HepG2 (cell line): ENCODE measurements around the gene ACSF3. TPM values are rescaled to one million over a fixed set of nuclear protein-coding genes. Genes with fewer than 3 reads are reported as not detected.

Experiments
- ARNTL ChIP-seq: sonication (generic); formaldehyde crosslinking; IDR thresholded peaks from 2 replicates; pipeline ENCODE4 v1.4.0; 2020; ENCODE audit warnings: mild to moderate bottlenecking, missing genetic modification reagents
- ATF7 ChIP-seq, 2 experiments: fragments of 450-650 bp in 1 of 2; sonication (generic) in 1 of 2; formaldehyde crosslinking in 1 of 2; IDR thresholded peaks; 2 replicates each; pipeline versions ENCODE4 v1.4.0 to v1.6.1; 2016 to 2020; ENCODE audit warnings: antibody characterized with exemption in 1 of 2, mild to moderate bottlenecking in 1 of 2, missing genetic modification reagents in 1 of 2
- FOSL1 ChIP-seq: sonication (generic); formaldehyde crosslinking; IDR thresholded peaks from 2 replicates; pipeline ENCODE4 v1.9.0; 2021; ENCODE audit warnings: missing genetic modification reagents, borderline replicate concordance
- HNRNPH1 ChIP-seq: fragments of 200-400 bp; formaldehyde crosslinking; optimal IDR thresholded peaks from 2 replicates; pipeline ENCODE3; 2017; ENCODE audit warnings: mild to moderate bottlenecking, low read depth, low read length
- HNRNPLL ChIP-seq: fragments of 200-400 bp; formaldehyde crosslinking; IDR thresholded peaks from 2 replicates; pipeline ENCODE4 v1.6.1; 2017; ENCODE audit warnings: mild to moderate bottlenecking, low read depth, low read length; ENCODE audit not compliant: poor library complexity, severe bottlenecking
- HOXA3 ChIP-seq: sonication (generic); formaldehyde crosslinking; IDR thresholded peaks from 2 replicates; pipeline ENCODE4 v1.5.0; 2020; ENCODE audit warnings: missing genetic modification reagents
- IKZF4 ChIP-seq: sonication (generic); formaldehyde crosslinking; IDR thresholded peaks from 2 replicates; pipeline ENCODE4 v1.5.1; 2020; ENCODE audit warnings: borderline replicate concordance, mild to moderate bottlenecking, low read depth, missing genetic modification reagents; ENCODE audit errors: not compliant biosample characterization
- IKZF5 ChIP-seq: IDR thresholded peaks from 2 replicates; pipeline ENCODE4 v1.6.1; 2018; ENCODE audit warnings: missing genetic modification reagents, mild to moderate bottlenecking, missing compliant biosample characterization
- MAX ChIP-seq: IDR thresholded peaks from 2 replicates; pipeline ENCODE4 v1.6.1; 2012; ENCODE audit warnings: inconsistent platforms
- MTA3 ChIP-seq: sonication (generic); formaldehyde crosslinking; IDR thresholded peaks from 2 replicates; pipeline ENCODE4 v1.4.0; 2020; ENCODE audit warnings: missing genetic modification reagents
- NCOA1 ChIP-seq: sonication (generic); formaldehyde crosslinking; IDR thresholded peaks from 2 replicates; pipeline ENCODE4 v1.9.0; 2021; ENCODE audit warnings: missing genetic modification reagents
- RAD21 ChIP-seq: fragments of 450-650 bp; formaldehyde crosslinking; IDR thresholded peaks from 2 replicates; pipeline ENCODE4 v1.5.0; 2020; ENCODE audit warnings: mild to moderate bottlenecking
- SNAPC4 ChIP-seq: sonication (generic); formaldehyde crosslinking; IDR thresholded peaks from 2 replicates; pipeline ENCODE4 v1.4.0; 2020; ENCODE audit warnings: mild to moderate bottlenecking, missing genetic modification reagents
- THAP11 ChIP-seq: IDR thresholded peaks from 2 replicates; pipeline ENCODE4 v1.6.1; 2016; ENCODE audit warnings: missing biosample characterization, missing genetic modification reagents
- XRCC5 ChIP-seq: fragments of 200-400 bp; formaldehyde crosslinking; optimal IDR thresholded peaks from 2 replicates; pipeline ENCODE3; 2017; ENCODE audit warnings: mild to moderate bottlenecking, low read length
- ZIK1 ChIP-seq: sonication (generic); formaldehyde crosslinking; IDR thresholded peaks from 2 replicates; pipeline ENCODE4 v1.5.0; 2020; ENCODE audit warnings: mild to moderate bottlenecking, low read depth, missing genetic modification reagents, borderline replicate concordance
- ZNF274 ChIP-seq: sonication (generic); formaldehyde crosslinking; IDR thresholded peaks from 2 replicates; pipeline ENCODE4 v1.5.1; 2020; ENCODE audit warnings: mild to moderate bottlenecking, missing genetic modification reagents
- ZNF292 ChIP-seq: sonication (generic); formaldehyde crosslinking; IDR thresholded peaks from 2 replicates; pipeline ENCODE4 v1.8.1; 2022; ENCODE audit warnings: mild to moderate bottlenecking, low read depth, missing genetic modification reagents, borderline replicate concordance
- ZNF354B ChIP-seq: sonication (generic); formaldehyde crosslinking; IDR thresholded peaks from 2 replicates; pipeline ENCODE4 v1.8.0; 2022; ENCODE audit warnings: mild to moderate bottlenecking, missing genetic modification reagents
- ZNF790 ChIP-seq: sonication (generic); formaldehyde crosslinking; IDR thresholded peaks from 2 replicates; pipeline ENCODE4 v1.8.0; 2022; ENCODE audit warnings: missing genetic modification reagents, mild to moderate bottlenecking, borderline replicate concordance
- ZSCAN22 ChIP-seq: sonication (generic); formaldehyde crosslinking; IDR thresholded peaks from 2 replicates; pipeline ENCODE4 v1.4.0; 2020; ENCODE audit warnings: mild to moderate bottlenecking, missing genetic modification reagents
- ZSCAN30 ChIP-seq: sonication (generic); formaldehyde crosslinking; IDR thresholded peaks from 2 replicates; pipeline ENCODE4 v1.5.0; 2020; ENCODE audit warnings: mild to moderate bottlenecking, missing genetic modification reagents
- polyA plus RNA-seq, 8 experiments: library from polyadenylated mRNA; depleted of rRNA in 3 of 8; stranded (reverse) in 7 of 8; unstranded in 1 of 8; fragments of >200 nt; fragmentation: Illumina TruSeq in 4 of 8; extraction: Trizol in 4 of 8; gene quantifications; 2 replicates each; pipeline versions ENCODE4 v1.2.1 to v1.2.3, GENCODE V29; 2011 to 2016; ENCODE audit warnings: low read depth in 4 of 8, missing spikeins in 1 of 8, mixed read lengths in 1 of 8; ENCODE audit not compliant: insufficient read depth in 1 of 8
- total RNA-seq, 5 experiments: library from RNA; depleted of rRNA; stranded (reverse); fragments of >200 nt; fragmentation: Illumina TruSeq; extraction: Trizol; gene quantifications; 2 replicates each; pipeline ENCODE4 v1.2.3, GENCODE V29; 2016; ENCODE audit warnings: low read depth in 1 of 5

ACSF3 gene
- total and polyA plus RNA-seq, 2 of the 13 experiments (the other 11 are each of a cell fraction or from before 2014, with no cell fraction given): 14.9 to 30.6 TPM

- TF ChIP-seq IKZF5 (no peak), ARNTL (no peak), IKZF4 (peak; percentile 52), ZSCAN22 (no peak; the same call in 1 of the 2 replicates), MAX (peak; percentile 54; the same call in 1 of the 2 replicates), ATF7 (IDR thresholded peaks at IDR 0.05) (no peak), ATF7 (CRISPR knock-in tag; IDR thresholded peaks at IDR 0.05) (peak; percentile 20; the same call in 1 of the 2 replicates), XRCC5 (no peak), HOXA3 (0 out of 2 replicates have a peak, but pooled peaks have one; percentile 18), NCOA1 (CRISPR knock-in tag) (no peak; the same call in 1 of the 2 replicates), RAD21 (CRISPR knock-in tag) (0 out of 2 replicates have a peak, but pooled peaks have one; percentile 25), SNAPC4 (no peak), FOSL1 (no peak), HNRNPH1 (no peak), HNRNPLL (peak; percentile 66), ZSCAN30 (CRISPR knock-in tag) (no peak), ZNF790 (no peak), ZIK1 (CRISPR knock-in tag) (peak; percentile 78; the same call in 1 of the 2 replicates), ZNF354B (CRISPR knock-in tag) (no peak), THAP11 (CRISPR knock-in tag) (no peak), ZNF274 (CRISPR knock-in tag) (no peak; the same call in 1 of the 2 replicates), MTA3 (no peak), ZNF292 (CRISPR knock-in tag) (0 out of 2 replicates have a peak, but pooled peaks have one; percentile 15)
Observed at GRCh38 chr16:89190150-89190958, 96.7 kb downstream of the ACSF3 start (continued).
